Suprapubic skin (tissue), 3 donors: ENCODE measurements around the gene TIMP2.

Source experiments
- POLR2A ChIP-seq, 2 donors: fragments of 450-650 bp; IDR thresholded peaks; one replicate each; pipeline ENCODE4 v1.6.1; 2017; ENCODE audit warnings: antibody characterized with exemption in 2 of 2, mild to moderate bottlenecking in 2 of 2, moderate library complexity in 2 of 2
- TF ChIP-seq, protein P1 (sequence below), 2 donors: fragments of 200-600 bp in 1 of 2; fragments of 450-650 bp in 1 of 2; sonication (generic) in 1 of 2; IDR thresholded peaks; one replicate each; pipeline ENCODE4 v1.5.1; 2016 to 2019; ENCODE audit warnings: antibody characterized with exemption in 2 of 2, mild to moderate bottlenecking in 1 of 2, moderate library complexity in 1 of 2

DNA sequence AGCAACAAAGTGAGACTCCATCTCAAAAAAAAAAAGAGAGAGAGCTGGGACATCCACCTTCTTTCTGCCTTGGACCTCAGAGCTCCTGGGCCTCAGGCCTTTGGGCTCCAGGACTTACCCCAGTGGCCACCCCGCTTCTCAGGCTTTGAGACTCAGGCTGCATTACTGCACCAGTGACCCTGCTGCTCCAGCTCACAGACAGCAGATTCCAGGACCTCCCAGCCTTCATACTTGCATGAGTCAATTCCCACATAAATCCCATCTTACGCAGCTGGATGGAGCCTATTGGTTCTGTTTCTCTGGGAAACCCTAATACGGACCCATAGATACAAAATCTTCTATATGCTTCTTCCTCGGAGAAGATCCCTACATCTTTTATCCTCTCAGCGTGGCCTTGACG lies 20.1 kb downstream of the TIMP2 start:
- TF ChIP-seq, protein P1, sequence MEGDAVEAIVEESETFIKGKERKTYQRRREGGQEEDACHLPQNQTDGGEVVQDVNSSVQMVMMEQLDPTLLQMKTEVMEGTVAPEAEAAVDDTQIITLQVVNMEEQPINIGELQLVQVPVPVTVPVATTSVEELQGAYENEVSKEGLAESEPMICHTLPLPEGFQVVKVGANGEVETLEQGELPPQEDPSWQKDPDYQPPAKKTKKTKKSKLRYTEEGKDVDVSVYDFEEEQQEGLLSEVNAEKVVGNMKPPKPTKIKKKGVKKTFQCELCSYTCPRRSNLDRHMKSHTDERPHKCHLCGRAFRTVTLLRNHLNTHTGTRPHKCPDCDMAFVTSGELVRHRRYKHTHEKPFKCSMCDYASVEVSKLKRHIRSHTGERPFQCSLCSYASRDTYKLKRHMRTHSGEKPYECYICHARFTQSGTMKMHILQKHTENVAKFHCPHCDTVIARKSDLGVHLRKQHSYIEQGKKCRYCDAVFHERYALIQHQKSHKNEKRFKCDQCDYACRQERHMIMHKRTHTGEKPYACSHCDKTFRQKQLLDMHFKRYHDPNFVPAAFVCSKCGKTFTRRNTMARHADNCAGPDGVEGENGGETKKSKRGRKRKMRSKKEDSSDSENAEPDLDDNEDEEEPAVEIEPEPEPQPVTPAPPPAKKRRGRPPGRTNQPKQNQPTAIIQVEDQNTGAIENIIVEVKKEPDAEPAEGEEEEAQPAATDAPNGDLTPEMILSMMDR (IDR thresholded peaks at IDR 0.05) = no peak
- TF ChIP-seq POLR2A (IDR thresholded peaks at IDR 0.05) = no peak
